Heart right ventricle (tissue), 16 donors: ENCODE measurements around the gene PSPH. TPM values are rescaled to one million over a fixed set of nuclear protein-coding genes. Genes with fewer than 3 reads are reported as not detected.
"Not testable (repeated sequence)": the region's sequence is repeated elsewhere in the genome, so short reads cannot be mapped to it uniquely, and the experiment has no call there.

Source experiments
- ATAC-seq, 8 donors: fragments of 200-7000 bp; cut with Tn5 transposase; one replicate each; pipeline ENCODE4 v1.9.1; 2020; ENCODE audit warnings: mild to moderate bottlenecking in 8 of 8, moderate library complexity in 8 of 8, moderate number of reproducible peaks in 1 of 8
- DNase-seq, 2 donors: peaks; one replicate each; pipeline ENCODE4 v3.0.0-alpha.2; 2020
- H3K27ac ChIP-seq, 10 donors: fragments of 200-600 bp; sonication (generic) in 2 of 10; one replicate each; pipeline versions ENCODE4 v1.5.0 to v1.8.0; 2020 to 2022; ENCODE audit warnings: mild to moderate bottlenecking in 3 of 10
- H3K27me3 ChIP-seq, 7 donors: fragments of 200-600 bp; one replicate each; pipeline ENCODE4 v1.8.0; 2021 to 2022; ENCODE audit warnings: mild to moderate bottlenecking in 2 of 7
- H3K36me3 ChIP-seq, 9 donors: fragments of 200-600 bp; sonication (generic) in 1 of 9; one replicate each; pipeline versions ENCODE4 v1.5.0 to v1.8.0; 2020 to 2022; ENCODE audit warnings: mild to moderate bottlenecking in 2 of 9
- H3K4me1 ChIP-seq, 9 donors: fragments of 200-600 bp; sonication (generic) in 1 of 9; one replicate each; pipeline versions ENCODE4 v1.5.0 to v1.8.0; 2020 to 2022; ENCODE audit warnings: mild to moderate bottlenecking in 4 of 9
- H3K4me3 ChIP-seq, 10 donors: fragments of 200-600 bp; sonication (generic) in 2 of 10; one replicate each; pipeline versions ENCODE4 v1.5.0 to v1.8.0; 2020 to 2022; ENCODE audit warnings: mild to moderate bottlenecking in 7 of 10, moderate library complexity in 2 of 10
- H3K9me3 ChIP-seq, 11 donors: fragments of 200-600 bp in 10 of 11; sonication (generic) in 2 of 11; one replicate each; pipeline versions ENCODE4 v1.5.0 to v1.8.0; 2013 to 2022; ENCODE audit warnings: mild to moderate bottlenecking in 2 of 11, control low read depth in 1 of 11, moderate library complexity in 1 of 11
- WGBS, 2 donors: extraction: QIAGEN DNeasy Blood & Tissue Kit; methylation state at CpG; one replicate each; pipeline ENCODE4 v1.1.7; 2013; ENCODE audit warnings: inconsistent platforms in 1 of 2; 5-methylcytosine and 5-hydroxymethylcytosine counted together
- intact Hi-C, 10 donors: fragments of 100-400 bp; cut with DNase I; formaldehyde crosslinking; loops; one replicate each; pipeline versions ENCODE4 v1.11.1 to v1.14.2; 2022
- polyA plus RNA-seq, 2 donors: library from polyadenylated mRNA; stranded (reverse); fragments of 200-250 nt; gene quantifications; one replicate each; pipeline ENCODE4 v1.2.3, GENCODE V29; 2013
- total RNA-seq, 10 donors: library from RNA; stranded (reverse); fragmentation: NEBNext Ultra II Directional in 3 of 10; extraction: Animal tissue kit (Norgen Biotek cat#: 25700) in 3 of 10; gene quantifications; one replicate each; pipeline versions ENCODE4 v1.2.1 to v1.2.4, GENCODE V29; 2021 to 2023
- TF ChIP-seq, protein P1 (sequence below), 9 donors: fragments of 200-600 bp; sonication (generic) in 2 of 9; IDR thresholded peaks; one replicate each; pipeline versions ENCODE4 v1.5.0 to v1.8.0; 2021 to 2022; ENCODE audit warnings: antibody characterized with exemption in 9 of 9, mild to moderate bottlenecking in 5 of 9, moderate library complexity in 1 of 9
- donor health status: Arrhythmogenic right ventricular cardiomyopathy.
- donor health status: ischemic (EF 13 %, LVEDD 7.1; RV severe dilation, severe dysfunction).
- donor health status: healthy with polysubstance abuse.
- donor health status: DM: no; HTN: yes; CAD: no.
- donor health status: DM: no; HTN: no; CAD: no.
- donor health status: ischemic (EF 25% LVEDD 6.9; RV normal size, moderate dysfunction).
- donor health status: ischemic (EF 25% LVEDD 5.7; RV mildly dilated, moderate dysfunction).
- donor health status: healthy.
- donor health status: DM: yes; HTN: yes; CAD: no.
- donor health status: Ischemic cardiomyopathy.
- donor health status: ischemic (EF 35%, LVEDD 5.7; RV mildly dilated, moderate dysfunction).
- donor health status: nonischemic (EF 11% LVEDD 7.7; RV severe dilation, severe dysfunction).
- donor health status: DM: yes; HTN: yes; CAD: no.
- donor health status: PGD.
- donor health status: ischemic (EF 29% LVEDD 5.4; RV normal size, mild dysfunction).
- donor health status: nonischemic (EF 23%, LVEDD 6.1; RV moderate dilation, normal function).

Gene PSPH
- total and polyA plus RNA-seq, 12 donors, result 5.1 to 14.7 (median 9.5) TPM

DNA sequence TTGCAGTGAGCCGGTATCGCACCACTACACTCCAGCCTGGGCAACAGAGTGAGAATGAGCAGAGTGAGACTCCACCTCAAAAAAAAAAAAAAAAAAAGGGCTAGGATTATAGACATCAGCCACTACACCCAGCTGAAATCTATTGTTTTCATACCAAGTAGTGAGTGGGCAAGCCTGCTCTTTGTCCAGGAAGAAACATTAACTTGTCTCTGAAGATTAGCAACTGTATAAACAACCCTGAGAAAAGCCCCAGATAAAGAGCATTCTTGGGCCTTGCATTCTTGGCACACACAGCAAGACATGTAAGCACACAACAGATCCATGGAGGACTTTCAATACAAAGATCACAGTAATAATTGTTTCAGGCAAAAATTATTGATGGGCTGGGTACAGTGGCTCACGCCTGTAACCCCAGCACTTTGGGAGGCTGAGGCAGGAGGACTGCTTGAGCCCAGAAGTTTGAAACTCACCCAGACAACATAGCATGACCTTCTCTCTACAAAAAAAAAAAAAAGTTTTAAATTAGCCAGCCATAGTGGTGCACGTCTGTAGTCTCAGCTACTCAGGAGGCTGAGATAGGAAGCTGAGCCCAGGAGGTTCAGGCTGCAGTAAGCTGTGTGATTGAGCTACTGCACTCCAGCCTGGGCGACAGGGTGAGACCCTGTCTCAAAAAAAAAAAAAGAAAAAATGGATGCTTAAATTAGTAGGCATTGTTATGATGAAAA, 4.4 kb downstream of the PSPH start:
- DNase-seq (no peak), ATAC-seq (no peak)
- TF ChIP-seq, protein P1, sequence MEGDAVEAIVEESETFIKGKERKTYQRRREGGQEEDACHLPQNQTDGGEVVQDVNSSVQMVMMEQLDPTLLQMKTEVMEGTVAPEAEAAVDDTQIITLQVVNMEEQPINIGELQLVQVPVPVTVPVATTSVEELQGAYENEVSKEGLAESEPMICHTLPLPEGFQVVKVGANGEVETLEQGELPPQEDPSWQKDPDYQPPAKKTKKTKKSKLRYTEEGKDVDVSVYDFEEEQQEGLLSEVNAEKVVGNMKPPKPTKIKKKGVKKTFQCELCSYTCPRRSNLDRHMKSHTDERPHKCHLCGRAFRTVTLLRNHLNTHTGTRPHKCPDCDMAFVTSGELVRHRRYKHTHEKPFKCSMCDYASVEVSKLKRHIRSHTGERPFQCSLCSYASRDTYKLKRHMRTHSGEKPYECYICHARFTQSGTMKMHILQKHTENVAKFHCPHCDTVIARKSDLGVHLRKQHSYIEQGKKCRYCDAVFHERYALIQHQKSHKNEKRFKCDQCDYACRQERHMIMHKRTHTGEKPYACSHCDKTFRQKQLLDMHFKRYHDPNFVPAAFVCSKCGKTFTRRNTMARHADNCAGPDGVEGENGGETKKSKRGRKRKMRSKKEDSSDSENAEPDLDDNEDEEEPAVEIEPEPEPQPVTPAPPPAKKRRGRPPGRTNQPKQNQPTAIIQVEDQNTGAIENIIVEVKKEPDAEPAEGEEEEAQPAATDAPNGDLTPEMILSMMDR (IDR thresholded peaks at IDR 0.05), result no peak
- no peaks in the 10 kb centered on the region for H3K27me3 ChIP-seq
- peaks cover 5 to 36% (median 17%) of the 10 kb centered on the region in 9 donors for H3K4me1 ChIP-seq
- no peaks in the 10 kb centered on the region for H3K9me3 ChIP-seq
- H3K4me3 ChIP-seq, result no peak overlapping the region
- intact Hi-C loops, result no loop called here
- peaks cover 0 to 12% (median 0%) of the 10 kb centered on the region in 9 donors for H3K36me3 ChIP-seq
- H3K27ac ChIP-seq, result peak overlapping the region in 4 of 10 donors; percentile 2 to 49 (median 14)
- 55 to 64% methylated on average over 5 of the region's 5 CpGs for WGBS, 2 donors

DNA sequence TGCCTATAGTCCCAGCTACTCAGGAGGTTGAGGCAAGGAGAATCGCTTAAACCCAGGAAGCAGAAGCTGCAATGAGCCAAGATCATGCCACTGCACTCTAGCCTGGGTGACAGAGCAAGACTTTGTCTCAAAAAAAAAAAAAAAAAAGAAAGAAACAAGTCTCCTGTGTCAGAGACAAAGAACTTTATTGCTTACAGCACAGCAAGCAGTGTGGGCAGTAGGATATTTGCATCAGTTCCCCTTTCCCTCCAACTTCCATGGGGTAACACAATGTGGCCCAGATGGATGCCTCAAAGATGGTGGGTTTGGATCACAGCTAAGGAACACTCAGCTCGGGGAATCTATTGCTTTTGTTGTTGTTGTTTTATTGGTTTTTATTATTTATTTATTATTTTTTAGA, 5.5 kb downstream of the PSPH start:
- ATAC-seq, DNase-seq, H3K4me3 ChIP-seq, H3K9me3 ChIP-seq, H3K27me3 ChIP-seq, H3K27ac ChIP-seq, intact Hi-C loops: not testable (repeated sequence)
- Histone ChIP-seq H3K4me1 (peaks cover 5 to 34% (median 17%) of the 10 kb centered on the region in 9 donors), H3K36me3 (peaks cover 0 to 18% (median 0%) of the 10 kb centered on the region in 9 donors)
- WGBS, 2 donors, result 92 to 94% methylated on average over 2 of the region's 2 CpGs

DNA sequence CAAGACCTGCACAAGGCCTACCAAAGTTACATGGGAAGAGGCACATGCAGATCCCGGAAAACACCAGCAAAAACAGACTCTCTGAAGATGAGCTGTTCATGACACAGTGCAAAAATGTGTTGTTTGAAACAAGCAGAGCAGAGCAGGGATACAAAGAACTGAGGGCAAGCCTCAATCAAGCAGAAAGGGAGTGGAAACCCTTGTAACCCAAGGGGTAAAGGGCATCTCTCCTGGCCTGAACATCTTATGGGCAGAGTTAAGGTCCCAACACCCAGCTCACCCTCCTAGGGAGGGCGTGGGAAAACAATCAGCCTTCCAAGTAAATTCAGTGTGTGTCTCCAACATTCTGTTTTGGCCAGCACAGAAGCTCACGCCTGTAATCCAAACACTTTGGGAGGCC, 10.5 kb downstream of the PSPH start:
- WGBS, 2 donors, result 91 to 95% methylated on average over 3 of the region's 3 CpGs
- Histone ChIP-seq H3K27ac (no peak overlapping the region), H3K4me3 (no peak overlapping the region), H3K9me3 (no peaks in the 10 kb centered on the region), H3K27me3 (no peaks in the 10 kb centered on the region), H3K4me1 (no peaks in the 10 kb centered on the region), H3K36me3 (peaks cover 0 to 26% (median 0%) of the 10 kb centered on the region in 9 donors)
- ATAC-seq (no peak), DNase-seq (no peak)
- TF ChIP-seq, protein P1 (IDR thresholded peaks at IDR 0.05), result no peak
- intact Hi-C loops, result no loop called here

DNA sequence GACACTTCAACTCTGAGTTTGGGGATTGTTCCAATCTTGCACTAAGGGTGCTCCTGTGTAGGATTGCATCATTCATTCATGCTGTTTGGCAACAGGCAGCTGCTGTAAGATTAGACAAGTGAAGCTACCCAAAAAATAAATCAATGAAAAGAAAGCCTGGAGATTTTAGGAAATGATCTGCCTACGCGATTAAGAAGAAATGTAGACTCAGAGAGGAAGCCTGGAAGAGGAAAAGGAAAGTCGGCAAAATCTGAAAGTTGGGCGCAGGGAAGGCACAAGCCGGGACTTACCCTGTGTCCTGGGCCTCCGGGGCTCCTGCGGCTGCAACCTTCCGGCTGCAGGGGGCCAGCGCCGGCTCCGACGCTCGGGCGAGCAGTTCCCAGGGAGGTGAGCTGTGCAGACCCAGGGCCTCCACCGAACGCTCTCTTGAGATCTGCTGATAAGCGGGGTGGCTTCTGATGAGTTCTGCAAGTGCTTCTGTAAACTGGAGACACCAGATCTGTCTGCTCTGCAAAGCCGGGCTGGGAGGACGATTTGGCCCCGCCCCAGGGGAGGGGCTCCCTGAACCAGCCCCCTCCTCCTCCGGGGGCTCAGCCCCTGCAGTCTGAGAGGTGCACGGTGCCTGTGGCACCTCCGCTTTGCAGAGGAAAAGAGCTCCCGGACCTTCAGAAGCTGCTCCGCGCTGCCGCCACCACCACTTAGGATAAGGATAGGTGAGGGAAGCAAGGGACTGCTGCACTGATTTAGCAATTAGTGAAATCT, 17.4 kb downstream of the PSPH start:
- TF ChIP-seq, protein P1 (IDR thresholded peaks at IDR 0.05), result peak in 7 of 9 donors; percentile 19 to 43 (median 35)
- H3K4me3 ChIP-seq, result peak overlapping the region; percentile 54 to 80 (median 67)
- H3K4me1 ChIP-seq, result peaks cover 0 to 10% (median 5%) of the 10 kb centered on the region in 9 donors
- WGBS, 2 donors, result 1% methylated on average over 27 of the region's 27 CpGs
- peaks cover 0 to 21% (median 0%) of the 10 kb centered on the region in 9 donors for H3K36me3 ChIP-seq
- peak overlapping the region in 5 of 10 donors; percentile 15 to 54 (median 51) for H3K27ac ChIP-seq
- peak; percentile 32 to 60 for DNase-seq
- peak; percentile 64 to 93 (median 90) for ATAC-seq
- no peaks in the 10 kb centered on the region for H3K9me3 ChIP-seq
- intact Hi-C loops, result no loop called here
- no peaks in the 10 kb centered on the region for H3K27me3 ChIP-seq

GRCh38 chr7:56032578-56032977, 18.7 kb downstream of the PSPH start:
- ATAC-seq, DNase-seq, H3K9me3 ChIP-seq, intact Hi-C loops, H3K4me1 ChIP-seq, H3K27ac ChIP-seq, H3K27me3 ChIP-seq, H3K4me3 ChIP-seq: not testable (repeated sequence)
- H3K36me3 ChIP-seq, result peaks cover 0 to 24% (median 0%) of the 10 kb centered on the region in 9 donors
- WGBS, 2 donors, result 96 to 98% methylated on average over 7 of the region's 7 CpGs

DNA sequence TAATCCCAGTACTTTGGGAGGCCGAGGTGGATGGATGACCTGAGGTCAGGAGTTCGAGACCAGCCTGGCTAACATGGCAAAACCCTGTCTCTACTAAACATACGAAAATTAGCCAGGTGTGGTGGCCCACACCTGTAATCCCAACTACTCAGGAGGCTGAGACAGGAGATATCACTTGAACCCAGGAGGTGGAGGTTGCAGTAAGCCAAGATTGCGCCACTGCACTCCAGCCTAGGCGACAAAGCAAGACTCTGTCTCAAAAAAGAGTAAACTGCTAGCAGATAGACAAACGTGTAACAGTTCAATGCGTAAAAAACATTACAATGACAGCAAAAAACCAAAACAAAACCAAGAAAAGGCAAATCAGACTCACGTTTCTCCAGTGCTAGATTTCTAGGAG, 19.7 kb downstream of the PSPH start:
- H3K4me3 ChIP-seq, DNase-seq, H3K27me3 ChIP-seq, ATAC-seq, H3K4me1 ChIP-seq, H3K9me3 ChIP-seq, intact Hi-C loops, H3K27ac ChIP-seq: not testable (repeated sequence)
- peaks cover 0 to 29% (median 0%) of the 10 kb centered on the region in 9 donors for H3K36me3 ChIP-seq
- WGBS, 2 donors, result 87 to 92% methylated on average over 8 of the region's 8 CpGs
